Activated CD8-positive, alpha-beta T cell treated with anti-CD3 and anti-CD28 coated beads for 36 hours (primary cell): ENCODE measurements around the gene SYK. TPM values are rescaled to one million over a fixed set of nuclear protein-coding genes. Genes with fewer than 3 reads are reported as not detected.
"Not testable (repeated sequence)": the region's sequence is repeated elsewhere in the genome, so short reads cannot be mapped to it uniquely, and the experiment has no call there.

Source experiments
- ATAC-seq: fragments of 200-7000 bp; cut with Tn5 transposase; one replicate; pipeline ENCODE4 v1.10.0; 2021; ENCODE audit warnings: mild to moderate bottlenecking, moderate library complexity
- CTCF ChIA-PET: fragments of 350-600 bp; sonication (Branson Sonifier 250); formaldehyde crosslinking; loops from one replicate; lab custom pipeline; 2021; ENCODE audit warnings: antibody characterized with exemption; lab: Charles Lee
- POLR2A ChIA-PET: fragments of 350-600 bp; sonication (Branson Sonifier 250); formaldehyde crosslinking; loops from one replicate; lab custom pipeline; 2021; ENCODE audit warnings: antibody characterized with exemption; lab: Charles Lee
- DNase-seq: peaks from one replicate; pipeline ENCODE4 v3.0.0-alpha.2; 2020
- H3K27ac Mint-ChIP-seq: one replicate; pipeline ENCODE4 v1.8.0; 2021; ENCODE audit warnings: mild to moderate bottlenecking, mixed read lengths
- H3K27me3 Mint-ChIP-seq: one replicate; pipeline ENCODE4 v1.8.0; 2021; ENCODE audit warnings: mixed read lengths
- H3K36me3 Mint-ChIP-seq: one replicate; pipeline ENCODE4 v1.8.0; 2021; ENCODE audit warnings: low read depth, mixed read lengths
- H3K4me1 Mint-ChIP-seq: one replicate; pipeline ENCODE4 v1.8.0; 2021; ENCODE audit warnings: low read depth, mixed read lengths
- H3K4me3 Mint-ChIP-seq: one replicate; pipeline ENCODE4 v1.8.0; 2021; ENCODE audit warnings: mild to moderate bottlenecking, moderate library complexity, mixed read lengths
- H3K9me3 Mint-ChIP-seq: one replicate; pipeline ENCODE4 v1.8.0; 2021; ENCODE audit warnings: mixed read lengths
- intact Hi-C: fragments of 100-400 bp; cut with micrococcal nuclease; formaldehyde crosslinking; loops from one replicate; pipeline ENCODE4 v1.10.0; 2022
- total RNA-seq, 2 experiments: library from RNA; stranded (reverse); gene quantifications; one replicate each; pipeline ENCODE4 v1.2.3, GENCODE V29; 2021
- TF ChIP-seq, protein P1 (sequence below): fragments of 200-600 bp; IDR thresholded peaks from one replicate; pipeline ENCODE4 v1.8.0; 2022; ENCODE audit warnings: antibody characterized with exemption, mild to moderate bottlenecking

SYK gene
- total RNA-seq, result under 1 TPM; 0.20 to 0.56 TPM

DNA sequence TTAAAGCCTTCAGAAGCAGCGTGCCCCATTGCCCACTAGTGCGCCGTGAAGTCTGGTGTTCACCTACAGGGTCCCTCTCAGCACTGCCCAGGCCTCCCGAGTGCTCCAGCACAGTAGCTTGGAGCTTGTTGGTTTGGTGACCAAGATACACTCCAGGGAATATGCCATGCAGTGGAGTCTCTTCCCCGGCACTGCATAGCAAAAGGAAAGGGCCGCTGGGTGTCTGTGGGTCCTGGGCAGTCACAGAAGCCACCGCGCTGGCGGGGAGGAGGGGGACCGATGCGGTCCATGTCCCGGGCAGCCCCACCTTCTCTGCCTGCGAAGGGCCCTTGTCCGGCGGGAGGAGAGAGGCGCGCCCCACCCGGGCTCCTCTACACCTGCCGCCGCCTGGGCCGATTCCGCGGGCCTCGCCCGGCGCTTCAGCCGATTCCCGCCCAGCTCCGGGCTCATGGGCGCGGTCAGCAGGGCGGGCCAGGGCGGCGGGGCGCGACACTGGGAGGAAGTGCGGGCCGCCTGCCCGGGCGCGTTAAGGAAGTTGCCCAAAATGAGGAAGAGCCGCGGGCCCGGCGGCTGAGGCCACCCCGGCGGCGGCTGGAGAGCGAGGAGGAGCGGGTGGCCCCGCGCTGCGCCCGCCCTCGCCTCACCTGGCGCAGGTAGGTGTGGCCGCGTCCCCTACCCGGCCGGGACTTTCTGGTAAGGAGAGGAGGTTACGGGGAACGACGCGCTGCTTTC lies at the start of gene SYK:
Gene SYK (plus strand): TSS at position 579 of the 732 bp plus-strand sequence. CDS start 42,080 bp downstream, outside the sequence.
- Mint-ChIP-seq H3K4me1 (peaks cover 5% of the 10 kb centered on the region), H3K9me3 (no peaks in the 10 kb centered on the region), H3K36me3 (no peaks in the 10 kb centered on the region), H3K27me3 (peaks cover 61% of the 10 kb centered on the region), H3K27ac (no peak within 1 kb of the TSS), H3K4me3 (peak within 1 kb of the TSS; percentile 51)
- POLR2A ChIA-PET, result no interaction called here
- DNase-seq, result no peak
- intact Hi-C loops, result no loop called here
- CTCF ChIA-PET, result no interaction called here
- ATAC-seq, result peak; percentile 13
- TF ChIP-seq, protein P1, sequence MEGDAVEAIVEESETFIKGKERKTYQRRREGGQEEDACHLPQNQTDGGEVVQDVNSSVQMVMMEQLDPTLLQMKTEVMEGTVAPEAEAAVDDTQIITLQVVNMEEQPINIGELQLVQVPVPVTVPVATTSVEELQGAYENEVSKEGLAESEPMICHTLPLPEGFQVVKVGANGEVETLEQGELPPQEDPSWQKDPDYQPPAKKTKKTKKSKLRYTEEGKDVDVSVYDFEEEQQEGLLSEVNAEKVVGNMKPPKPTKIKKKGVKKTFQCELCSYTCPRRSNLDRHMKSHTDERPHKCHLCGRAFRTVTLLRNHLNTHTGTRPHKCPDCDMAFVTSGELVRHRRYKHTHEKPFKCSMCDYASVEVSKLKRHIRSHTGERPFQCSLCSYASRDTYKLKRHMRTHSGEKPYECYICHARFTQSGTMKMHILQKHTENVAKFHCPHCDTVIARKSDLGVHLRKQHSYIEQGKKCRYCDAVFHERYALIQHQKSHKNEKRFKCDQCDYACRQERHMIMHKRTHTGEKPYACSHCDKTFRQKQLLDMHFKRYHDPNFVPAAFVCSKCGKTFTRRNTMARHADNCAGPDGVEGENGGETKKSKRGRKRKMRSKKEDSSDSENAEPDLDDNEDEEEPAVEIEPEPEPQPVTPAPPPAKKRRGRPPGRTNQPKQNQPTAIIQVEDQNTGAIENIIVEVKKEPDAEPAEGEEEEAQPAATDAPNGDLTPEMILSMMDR, result no peak

DNA sequence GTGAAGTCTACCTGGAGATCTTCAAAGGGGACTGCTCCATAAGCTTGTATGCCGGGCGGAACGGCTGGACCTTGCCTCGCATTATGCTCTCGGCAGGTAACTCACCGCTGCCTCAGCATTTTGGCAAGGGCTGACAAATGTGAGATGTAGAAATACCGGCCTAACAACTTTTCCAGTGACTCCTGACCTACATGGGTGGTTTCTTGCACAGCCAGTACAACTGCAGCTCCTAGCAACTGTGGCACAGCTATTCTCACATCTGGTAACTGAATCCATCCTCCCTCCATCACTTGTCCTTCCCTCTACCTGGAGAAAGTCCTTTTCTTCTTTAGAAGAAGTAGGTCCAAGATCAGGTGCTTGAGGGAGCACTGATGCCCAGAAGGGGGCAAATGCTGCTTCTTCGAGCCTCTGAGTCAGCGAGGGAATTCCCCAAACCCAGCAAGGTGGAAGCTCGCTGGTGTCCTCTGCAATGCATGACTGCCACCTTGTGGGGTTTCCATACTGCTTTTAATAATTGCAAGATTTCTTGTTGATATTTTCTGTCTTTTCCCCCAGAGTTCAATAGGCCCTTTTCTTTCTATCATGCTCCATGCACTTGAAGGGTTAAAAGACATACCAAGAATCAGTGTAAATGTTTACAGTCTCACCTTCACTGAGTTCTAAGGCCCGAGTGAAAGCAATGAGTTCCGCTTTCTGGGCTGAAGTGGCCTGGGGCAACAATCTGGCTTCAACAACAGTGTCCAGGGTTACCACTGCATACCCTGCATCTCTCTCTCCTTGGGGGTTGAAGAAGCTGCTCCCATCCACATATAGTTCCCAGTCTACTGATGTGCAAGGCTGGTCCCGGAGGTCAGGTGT lies 45.9 kb upstream of the SYK start:
- H3K4me1 Mint-ChIP-seq, ATAC-seq, H3K4me3 Mint-ChIP-seq, H3K27ac Mint-ChIP-seq, POLR2A ChIA-PET, H3K9me3 Mint-ChIP-seq, H3K36me3 Mint-ChIP-seq, H3K27me3 Mint-ChIP-seq: not testable (repeated sequence)
- CTCF ChIA-PET, result interaction anchor here (0.6 to 1.1 kb wide), 2 partner anchors 11 to 115 kb away, joined by 3 to 4 read pairs; no protein-coding TSS in a partner anchor
- intact Hi-C loops, result loop anchor here (5.0 kb wide), 1 partner anchor 117 kb away; no protein-coding TSS in a partner anchor
- peak; percentile 85 for DNase-seq
- TF ChIP-seq, protein P1, result peak; percentile 73

DNA sequence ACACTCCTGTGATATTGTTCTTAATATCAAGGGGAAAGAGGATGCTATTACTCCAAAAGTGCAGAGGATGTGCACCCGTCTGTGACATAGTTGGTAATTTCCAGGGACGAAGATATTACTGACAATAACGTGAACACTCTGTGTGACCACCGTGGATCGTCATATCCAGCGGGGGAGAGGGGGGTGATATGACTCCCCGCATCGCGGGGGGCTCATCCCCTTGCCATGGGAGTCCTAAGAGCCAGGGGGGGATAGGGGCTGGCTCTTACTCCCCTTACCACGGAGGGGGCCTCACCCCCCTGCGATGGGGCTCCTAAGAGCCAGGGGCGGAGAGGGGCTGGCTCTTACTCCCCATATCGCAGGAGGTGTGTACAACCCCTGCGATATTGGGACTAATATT lies 41.0 kb upstream of the SYK start:
- H3K4me3 Mint-ChIP-seq, ATAC-seq, H3K9me3 Mint-ChIP-seq, CTCF ChIA-PET, POLR2A ChIA-PET, H3K27ac Mint-ChIP-seq, H3K27me3 Mint-ChIP-seq, H3K4me1 Mint-ChIP-seq, H3K36me3 Mint-ChIP-seq: not testable (repeated sequence)
- DNase-seq, result peak; percentile 17
- intact Hi-C loops, result loop anchor here (10.0 kb wide), 1 partner anchor 536 kb away; no protein-coding TSS in a partner anchor

DNA sequence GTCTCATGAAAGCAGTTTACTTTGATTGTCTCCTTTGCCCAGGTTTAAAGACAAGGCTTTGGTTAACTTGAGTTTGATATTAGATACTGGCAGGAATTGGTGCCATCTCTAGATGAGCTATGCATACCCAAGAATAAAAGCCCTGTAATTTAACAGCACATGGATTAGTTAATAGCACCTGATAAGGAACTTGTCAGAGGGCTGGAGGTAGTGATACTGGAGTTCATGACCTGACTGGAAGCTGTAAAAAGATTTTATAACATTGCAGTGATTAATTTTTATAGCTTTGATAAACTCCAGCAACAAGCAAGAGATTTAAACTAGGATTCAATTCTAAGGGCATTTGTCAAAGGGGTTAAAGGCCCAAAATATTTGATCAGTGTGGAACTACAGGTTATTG lies 34.9 kb upstream of the SYK start:
- ChIA-PET CTCF (interaction anchor here (1.0 to 1.4 kb wide), 2 partner anchors 11 to 104 kb away, joined by 3 read pairs; no protein-coding TSS in a partner anchor), POLR2A (no interaction called here)
- peaks cover 3% of the 10 kb centered on the region for H3K27me3 Mint-ChIP-seq
- TF ChIP-seq, protein P1, result no peak
- H3K9me3 Mint-ChIP-seq, result peaks cover 8% of the 10 kb centered on the region
- ATAC-seq, result no peak
- intact Hi-C loops, result loop anchor here (10.0 kb wide), 1 partner anchor 542 kb away; no protein-coding TSS in a partner anchor
- H3K36me3 Mint-ChIP-seq, result no peaks in the 10 kb centered on the region
- no peak overlapping the region for H3K27ac Mint-ChIP-seq
- no peak for DNase-seq
- H3K4me1 Mint-ChIP-seq, result no peaks in the 10 kb centered on the region
- no peak overlapping the region for H3K4me3 Mint-ChIP-seq

DNA sequence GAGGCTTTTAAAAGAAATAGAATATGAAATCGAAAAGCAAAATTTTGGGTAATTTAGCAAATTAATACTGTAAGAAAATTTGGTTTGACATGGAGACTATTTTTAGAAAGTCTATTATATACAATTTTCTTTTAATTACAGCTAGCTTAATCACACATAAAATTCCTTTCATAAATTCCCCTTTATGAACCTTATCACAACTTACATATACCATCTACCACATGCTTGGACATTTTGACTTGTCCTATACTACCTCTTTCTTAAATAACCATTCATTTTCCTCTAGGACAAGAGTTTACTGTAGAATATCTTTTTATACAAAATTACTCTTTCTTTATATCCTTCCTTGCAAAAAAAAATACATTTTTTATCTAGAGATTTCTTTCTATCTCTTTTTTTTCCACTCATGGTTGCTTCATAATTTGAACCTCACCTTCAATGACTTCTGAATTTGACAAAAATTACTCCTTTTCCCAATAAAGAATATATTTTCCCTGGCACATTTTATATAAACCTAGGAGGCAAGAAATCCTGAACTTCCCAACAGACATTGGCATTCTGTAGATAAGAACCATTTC lies 34.0 kb upstream of the SYK start:
- DNase-seq (no peak), ATAC-seq (no peak)
- ChIA-PET POLR2A (interaction anchor here (0.6 kb wide), 1 partner anchor 1236 kb away, joined by 4 read pairs; no protein-coding TSS in a partner anchor), CTCF (interaction anchor here (0.8 to 1.4 kb wide), 2 partner anchors 12 to 154 kb away, joined by 3 read pairs; no protein-coding TSS in a partner anchor)
- H3K27me3 Mint-ChIP-seq, result peaks cover 5% of the 10 kb centered on the region
- H3K4me3 Mint-ChIP-seq, result no peak overlapping the region
- TF ChIP-seq, protein P1, result no peak
- no peak overlapping the region for H3K27ac Mint-ChIP-seq
- intact Hi-C loops, result loop anchor here (10.0 kb wide), 1 partner anchor 543 kb away; no protein-coding TSS in a partner anchor
- H3K36me3 Mint-ChIP-seq, result no peaks in the 10 kb centered on the region
- H3K4me1 Mint-ChIP-seq, result no peaks in the 10 kb centered on the region
- H3K9me3 Mint-ChIP-seq, result peaks cover 8% of the 10 kb centered on the region
